H9 (cell line): ENCODE results near the gene FBN1. TPM values are rescaled to one million over a fixed set of nuclear protein-coding genes. Genes with fewer than 3 reads are reported as not detected.

Experiments
- DNase-seq: peaks from one replicate; pipeline ENCODE4 v3.0.0-alpha.2; 2017
- H2AFZ ChIP-seq: one replicate; pipeline ENCODE4 v1.6.1; 2013; ENCODE audit warnings: mild to moderate bottlenecking, low read length, control low read depth, moderate library complexity
- H2AK5ac ChIP-seq: 2 replicates; pipeline ENCODE4 v1.6.1; 2013; ENCODE audit warnings: low read length, control low read depth, mixed read lengths; ENCODE audit not compliant: insufficient read length
- H2BK120ac ChIP-seq: one replicate; pipeline ENCODE4 v1.6.1; 2013; ENCODE audit warnings: low read depth, mild to moderate bottlenecking, low read length, control low read depth, inconsistent platforms; ENCODE audit not compliant: poor library complexity, severe bottlenecking
- H2BK12ac ChIP-seq: 2 replicates; pipeline ENCODE4 v1.6.1; 2013; ENCODE audit warnings: low read length, control low read depth, mixed read lengths, low read depth; ENCODE audit not compliant: insufficient read length
- H2BK15ac ChIP-seq: 2 replicates; pipeline ENCODE4 v1.6.1; 2013; ENCODE audit warnings: low read depth, low read length, control low read depth
- H2BK20ac ChIP-seq: one replicate; pipeline ENCODE4 v1.6.1; 2013; ENCODE audit warnings: low read depth, mild to moderate bottlenecking, low read length, control low read depth, inconsistent platforms; ENCODE audit not compliant: poor library complexity, severe bottlenecking
- H2BK5ac ChIP-seq: 2 replicates; pipeline ENCODE4 v1.6.1; 2013; ENCODE audit warnings: low read length, control low read depth, mixed read lengths; ENCODE audit not compliant: insufficient read length
- H3K14ac ChIP-seq: 2 replicates; pipeline ENCODE4 v1.6.1; 2013; ENCODE audit warnings: low read length, control low read depth; ENCODE audit not compliant: insufficient read depth
- H3K18ac ChIP-seq: 2 replicates; pipeline ENCODE4 v1.6.1; 2013; ENCODE audit warnings: low read depth, mild to moderate bottlenecking, mixed read lengths, low read length, control low read depth; ENCODE audit not compliant: insufficient read length
- H3K23ac ChIP-seq: 2 replicates; pipeline ENCODE4 v1.6.1; 2013; ENCODE audit warnings: low read length, control low read depth, mixed read lengths, low read depth; ENCODE audit not compliant: insufficient read length
- H3K23me2 ChIP-seq: 2 replicates; pipeline ENCODE4 v1.6.1; 2013; ENCODE audit warnings: low read depth, mild to moderate bottlenecking, mixed read lengths, low read length, control low read depth; ENCODE audit not compliant: insufficient read length, poor library complexity, severe bottlenecking
- H3K27ac ChIP-seq: 2 replicates; pipeline ENCODE4 v1.5.1; 2013; ENCODE audit warnings: low read length, control low read depth, mixed read lengths, low read depth; ENCODE audit not compliant: insufficient read length
- H3K27me3 ChIP-seq: 2 replicates; pipeline ENCODE4 v1.6.1; 2013; ENCODE audit warnings: low read length, control low read depth, inconsistent platforms; ENCODE audit not compliant: insufficient read depth
- H3K4ac ChIP-seq: 2 replicates; pipeline ENCODE4 v1.6.1; 2013; ENCODE audit warnings: low read depth, mild to moderate bottlenecking, control low read depth, inconsistent platforms, low read length, moderate library complexity
- H3K4me1 ChIP-seq: 2 replicates; pipeline ENCODE4 v1.6.1; 2013; ENCODE audit warnings: low read length, control low read depth, inconsistent platforms; ENCODE audit not compliant: insufficient read depth
- H3K4me2 ChIP-seq: 2 replicates; pipeline ENCODE4 v1.6.1; 2013; ENCODE audit warnings: low read length, control low read depth, mixed read lengths; ENCODE audit not compliant: insufficient read length, insufficient read depth
- H3K56ac ChIP-seq: 2 replicates; pipeline ENCODE4 v1.6.1; 2013; ENCODE audit warnings: low read depth, mild to moderate bottlenecking, mixed read lengths, low read length, control low read depth; ENCODE audit not compliant: insufficient read length
- H3K79me1 ChIP-seq: 2 replicates; pipeline ENCODE4 v1.6.1; 2013; ENCODE audit warnings: low read depth, mild to moderate bottlenecking, moderate library complexity, low read length, control low read depth, inconsistent platforms; ENCODE audit not compliant: insufficient read depth, poor library complexity, severe bottlenecking
- H3K79me2 ChIP-seq: 2 replicates; pipeline ENCODE4 v1.6.1; 2013; ENCODE audit warnings: low read length, control low read depth, inconsistent platforms; ENCODE audit not compliant: insufficient read depth
- H3K9ac ChIP-seq: 2 replicates; pipeline ENCODE4 v1.6.1; 2013; ENCODE audit warnings: low read length, control low read depth, mixed read lengths; ENCODE audit not compliant: insufficient read length; ENCODE audit errors: extremely low read depth
- H3K9me3 ChIP-seq: one replicate; pipeline ENCODE4 v1.6.1; 2013; ENCODE audit warnings: low read depth, low read length, inconsistent platforms; ENCODE audit not compliant: control insufficient read depth
- H3T11ph ChIP-seq: one replicate; pipeline ENCODE4 v1.6.1; 2013; ENCODE audit warnings: mild to moderate bottlenecking, low read length, control low read depth, inconsistent platforms
- H4K20me1 ChIP-seq: one replicate; pipeline ENCODE4 v1.6.1; 2013; ENCODE audit not compliant: control insufficient read depth, insufficient read length, insufficient read depth
- H4K5ac ChIP-seq: 2 replicates; pipeline ENCODE4 v1.6.1; 2013; ENCODE audit warnings: low read depth, mild to moderate bottlenecking, mixed read lengths, low read length, control low read depth; ENCODE audit not compliant: insufficient read length
- H4K8ac ChIP-seq: replicated peaks from 2 replicates; pipeline ENCODE4 v1.6.1; 2013; ENCODE audit warnings: low read length, control low read depth, mixed read lengths, low read depth; ENCODE audit not compliant: insufficient read length
- H4K91ac ChIP-seq: 2 replicates; pipeline ENCODE4 v1.6.1; 2013; ENCODE audit warnings: low read depth, mild to moderate bottlenecking, moderate library complexity, mixed read lengths, low read length, control low read depth; ENCODE audit not compliant: insufficient read length
- H3K27ac Mint-ChIP-seq, 3 experiments: 2 replicates in 2 of 3; 3 replicates in 1 of 3; pipeline ENCODE4 v1.8.0; 2020 to 2021; ENCODE audit warnings: mixed read lengths in 3 of 3, mild to moderate bottlenecking in 1 of 3, moderate library complexity in 1 of 3
- H3K27me3 Mint-ChIP-seq: 2 replicates; pipeline ENCODE4 v1.8.0; 2021; ENCODE audit warnings: low read depth, mild to moderate bottlenecking, moderate library complexity, mixed read lengths
- H3K36me3 Mint-ChIP-seq, 3 experiments: 2 replicates in 2 of 3; 3 replicates in 1 of 3; pipeline ENCODE4 v1.8.0; 2020 to 2021; ENCODE audit warnings: low read depth in 3 of 3, mixed read lengths in 3 of 3; ENCODE audit not compliant: insufficient read depth in 1 of 3
- H3K4me1 Mint-ChIP-seq, 2 experiments: 2 replicates each; pipeline ENCODE4 v1.8.0; 2020; ENCODE audit warnings: mixed read lengths in 2 of 2
- H3K4me3 Mint-ChIP-seq, 2 experiments: 2 replicates in 1 of 2; 3 replicates in 1 of 2; pipeline ENCODE4 v1.8.0; 2020 to 2021; ENCODE audit warnings: mild to moderate bottlenecking in 2 of 2, mixed read lengths in 2 of 2, moderate library complexity in 1 of 2
- H3K9me3 Mint-ChIP-seq, 2 experiments: 2 replicates in 1 of 2; 3 replicates in 1 of 2; pipeline ENCODE4 v1.8.0; 2020; ENCODE audit warnings: mild to moderate bottlenecking in 2 of 2, mixed read lengths in 2 of 2, moderate library complexity in 1 of 2
- CTCF ChIP-seq: fragments of 200-600 bp; sonication (generic); conservative IDR thresholded peaks from 3 replicates; pipeline ENCODE4 v1.8.0; 2021; ENCODE audit warnings: antibody characterized with exemption, mild to moderate bottlenecking
- WGBS: extraction: QIAGEN DNeasy Blood & Tissue Kit; methylation state at CpG from one replicate; pipeline ENCODE4 v1.1.7; 2013; ENCODE audit warnings: missing lambda C conversion rate, low lambda C conversion rate, mixed read lengths; ENCODE audit not compliant: insufficient read length; ENCODE audit errors: extremely low coverage; 5-methylcytosine and 5-hydroxymethylcytosine counted together
- total RNA-seq: library from RNA; stranded (reverse); gene quantifications from 2 replicates; pipeline ENCODE4 v1.2.1, GENCODE V29; 2021

The FBN1 gene
- total RNA-seq, 1 experiment from 2014 or later, result 3.6 TPM

DNA sequence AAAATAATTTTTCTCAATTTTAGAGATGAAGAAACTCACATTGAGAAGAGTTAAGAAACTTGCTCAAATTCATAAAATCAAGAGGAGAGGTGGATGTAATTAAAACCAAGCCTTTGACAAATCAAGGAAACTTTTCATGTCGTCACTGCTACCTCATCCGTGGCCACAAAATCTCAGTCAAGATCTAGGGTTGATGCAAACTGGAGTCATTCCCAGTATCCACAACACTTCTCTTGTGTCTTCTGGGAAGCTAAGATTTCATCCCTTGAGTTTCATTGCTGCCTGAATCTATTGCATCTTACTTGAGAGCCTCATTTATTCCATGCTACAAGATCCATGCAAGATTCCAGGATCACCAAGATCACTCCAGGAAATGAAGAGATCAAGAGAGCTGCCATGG lies 5.4 kb upstream of the FBN1 start:
- no peak overlapping the region for H3K27ac ChIP-seq
- no peak overlapping the region for H3K4me3 Mint-ChIP-seq
- peaks cover 5% of the 10 kb centered on the region for H3K4me1 ChIP-seq
- no peak overlapping the region for H3K9ac ChIP-seq
- no peak overlapping the region for H2BK5ac ChIP-seq
- no peaks in the 10 kb centered on the region for H3K79me1 ChIP-seq
- peaks cover 10 to 12% of the 10 kb centered on the region in 2 experiments for H3K4me1 Mint-ChIP-seq
- peaks cover 6% of the 10 kb centered on the region for H3K23me2 ChIP-seq
- H3T11ph ChIP-seq, result no peak overlapping the region
- no peak overlapping the region for H3K18ac ChIP-seq
- H3K27ac Mint-ChIP-seq, result no peak overlapping the region
- no peak overlapping the region for H3K4ac ChIP-seq
- no peak overlapping the region for H4K91ac ChIP-seq
- H3K56ac ChIP-seq, result no peak overlapping the region
- no peaks in the 10 kb centered on the region for H4K20me1 ChIP-seq
- no peak overlapping the region for H4K8ac ChIP-seq
- no peak overlapping the region for H3K14ac ChIP-seq
- H3K4me2 ChIP-seq, result no peak overlapping the region
- no peaks in the 10 kb centered on the region for H3K9me3 ChIP-seq
- no peaks in the 10 kb centered on the region; the same call in 1 of the 2 replicates for H3K27me3 ChIP-seq
- H3K23ac ChIP-seq, result no peak overlapping the region
- H2BK12ac ChIP-seq, result no peak overlapping the region
- no peaks in the 10 kb centered on the region for H3K79me2 ChIP-seq
- no peak overlapping the region for H4K5ac ChIP-seq
- no peak for DNase-seq
- H2BK15ac ChIP-seq, result no peak overlapping the region
- H2AFZ ChIP-seq, result no peak overlapping the region
- peaks cover 18% of the 10 kb centered on the region for H3K27me3 Mint-ChIP-seq
- WGBS, result no CpG with 5 or more reads among the region's 2 CpGs
- H2BK20ac ChIP-seq, result no peak overlapping the region
- no peaks in the 10 kb centered on the region for H3K36me3 Mint-ChIP-seq
- TF ChIP-seq CTCF, result no peak
- H3K9me3 Mint-ChIP-seq, result no peaks in the 10 kb centered on the region
- no peak overlapping the region for H2AK5ac ChIP-seq
- H2BK120ac ChIP-seq, result no peak overlapping the region
